Spinal cord (tissue), 10 donors: ENCODE data around the gene RASSF7. TPM values are rescaled to one million over a fixed set of nuclear protein-coding genes. Genes with fewer than 3 reads are reported as not detected.
"Not testable (repeated sequence)": the region's sequence is repeated elsewhere in the genome, so short reads cannot be mapped to it uniquely, and the experiment has no call there.

Experiments
- DNase-seq, 6 donors: peaks; one replicate each; pipeline versions ENCODE4 v3.0.0 to v3.0.0-alpha.2; 2013 to 2015; ENCODE audit warnings: low spot score in 6 of 6, low read depth in 4 of 6
- H3K27ac ChIP-seq: one replicate; pipeline ENCODE4 v1.5.1; 2013; ENCODE audit warnings: low read depth, low read length, control low read depth
- H3K27me3 ChIP-seq: one replicate; pipeline ENCODE4 v1.6.1; 2013; ENCODE audit warnings: low read length; ENCODE audit not compliant: control insufficient read depth, insufficient read depth
- H3K36me3 ChIP-seq: one replicate; pipeline ENCODE4 v1.6.1; 2013; ENCODE audit warnings: low read length; ENCODE audit not compliant: control insufficient read depth, insufficient read depth
- H3K4me1 ChIP-seq: one replicate; pipeline ENCODE4 v1.6.1; 2013; ENCODE audit warnings: low read length; ENCODE audit not compliant: control insufficient read depth, insufficient read depth
- H3K4me3 ChIP-seq: one replicate; pipeline ENCODE4 v1.5.1; 2013; ENCODE audit warnings: low read depth, low read length, control low read depth
- H3K9me3 ChIP-seq: one replicate; pipeline ENCODE4 v1.6.1; 2013; ENCODE audit warnings: low read length; ENCODE audit not compliant: control insufficient read depth, insufficient read depth
- WGBS: methylation state at CpG from one replicate; pipeline ENCODE4 v1.1.5; 2013; ENCODE audit warnings: missing lambda C conversion rate; ENCODE audit not compliant: insufficient coverage; 5-methylcytosine and 5-hydroxymethylcytosine counted together
- long read RNA-seq, 4 donors: transcript quantifications; one replicate each; lab custom pipeline, GENCODE V29; 2026
- polyA plus RNA-seq, 2 donors: library from polyadenylated mRNA; unstranded; fragments of 120-200 nt; gene quantifications; one replicate each; pipeline ENCODE4 v1.2.1, GENCODE V29; 2013; ENCODE audit not compliant: insufficient read length in 2 of 2
- total RNA-seq, 2 donors: library from RNA; depleted of rRNA in 1 of 2; stranded (reverse); fragments of 120-200 nt in 1 of 2; fragments of >200 nt in 1 of 2; gene quantifications; one replicate each; pipeline versions ENCODE4 v1.2.3 to v1.2.4, GENCODE V29; 2013 to 2014
- donor health status: healthy.

Gene RASSF7
- total RNA-seq (10 to 100 TPM in 1 of 2 donors, 1 to 10 TPM in 1; 9.2 to 18.3 TPM), polyA plus RNA-seq (10 to 100 TPM; 25.9 to 36.8 TPM)
- long read RNA-seq, donor 1, partial matches to known transcripts: 29 of 34 reads
- long read RNA-seq, donor 1, other reads (novel, unspliced or antisense): 0 of 34 reads
- long read RNA-seq, donor 2, partial matches to known transcripts: 0 of 3 reads
- long read RNA-seq, donor 2, other reads (novel, unspliced or antisense): 0 of 3 reads
- long read RNA-seq, donor 3, partial matches to known transcripts: 0 of 2 reads
- long read RNA-seq, donor 3, other reads (novel, unspliced or antisense): 0 of 2 reads
- long read RNA-seq, donor 4, transcript RASSF7-201 (4 exons, 1,731 nt): major isoform, 27 of 95 reads
- long read RNA-seq, donor 4, partial matches to known transcripts: 66 of 95 reads
- long read RNA-seq, donor 4, other reads (novel, unspliced or antisense): 0 of 95 reads

DNA sequence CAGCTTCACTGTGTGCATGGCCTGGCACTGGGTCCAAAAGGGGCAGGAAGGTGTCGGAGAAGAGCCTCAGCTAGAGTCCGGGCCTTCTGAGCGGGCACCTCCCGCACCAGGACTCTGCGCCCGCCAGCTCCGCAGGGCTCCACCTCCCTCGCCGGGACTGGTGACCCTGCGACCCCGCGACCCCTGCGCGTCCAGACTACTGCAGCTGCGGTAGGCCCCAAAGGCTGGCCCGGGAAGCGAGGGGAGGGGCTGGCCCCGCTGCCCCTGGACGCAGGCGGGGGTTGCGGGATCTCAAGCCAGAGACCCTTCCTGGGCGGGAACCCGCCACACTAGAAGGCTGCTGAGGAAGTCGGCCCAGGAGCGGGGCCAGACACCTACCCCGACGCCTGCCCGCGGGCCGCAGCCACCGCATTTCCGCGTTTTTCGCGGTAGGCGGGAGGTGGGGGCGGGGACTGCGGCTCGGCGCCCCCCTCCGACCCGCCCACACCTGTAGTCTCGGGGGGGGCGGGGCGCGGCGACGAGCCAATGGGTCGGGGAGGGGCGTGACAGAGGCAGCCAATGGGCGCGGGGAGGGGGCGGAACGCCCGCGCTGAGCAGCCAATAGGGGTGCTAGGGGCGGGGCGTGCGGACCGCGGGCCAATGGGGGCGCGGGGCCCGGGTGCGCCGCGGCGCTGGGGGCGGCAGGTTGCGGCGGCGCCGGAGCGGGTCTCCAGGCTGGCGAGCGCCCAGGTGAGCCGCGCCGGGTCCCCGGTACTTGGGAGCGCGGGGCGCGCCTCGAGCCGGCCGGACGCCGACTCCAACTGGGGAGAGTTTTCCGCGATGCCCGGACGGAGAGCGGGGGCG is at the start of gene RASSF7, which contains the start of gene LMNTD2:
RASSF7 (plus strand) TSS at position 666 of the 843 bp plus-strand sequence. CDS start 799 bp downstream, outside the sequence.
LMNTD2 (minus strand) TSS at position 434 of the 843 bp plus-strand sequence; CDS start at position 412, 22 bp downstream.
- DNase-seq: peak in 5 of 6 donors; percentile 76 to 96 (median 83)
- H3K36me3 ChIP-seq: peaks cover 31% of the 10 kb centered on the region
- H3K4me1 ChIP-seq: peaks cover 27% of the 10 kb centered on the region
- H3K27ac ChIP-seq: no peak within 1 kb of the TSS
- WGBS: under 1% methylated on average over 95 of the region's 95 CpGs
- H3K4me3 ChIP-seq: peak within 1 kb of the TSS; percentile 47
- H3K9me3 ChIP-seq: no peaks in the 10 kb centered on the region
- peaks cover 47% of the 10 kb centered on the region for H3K27me3 ChIP-seq

DNA sequence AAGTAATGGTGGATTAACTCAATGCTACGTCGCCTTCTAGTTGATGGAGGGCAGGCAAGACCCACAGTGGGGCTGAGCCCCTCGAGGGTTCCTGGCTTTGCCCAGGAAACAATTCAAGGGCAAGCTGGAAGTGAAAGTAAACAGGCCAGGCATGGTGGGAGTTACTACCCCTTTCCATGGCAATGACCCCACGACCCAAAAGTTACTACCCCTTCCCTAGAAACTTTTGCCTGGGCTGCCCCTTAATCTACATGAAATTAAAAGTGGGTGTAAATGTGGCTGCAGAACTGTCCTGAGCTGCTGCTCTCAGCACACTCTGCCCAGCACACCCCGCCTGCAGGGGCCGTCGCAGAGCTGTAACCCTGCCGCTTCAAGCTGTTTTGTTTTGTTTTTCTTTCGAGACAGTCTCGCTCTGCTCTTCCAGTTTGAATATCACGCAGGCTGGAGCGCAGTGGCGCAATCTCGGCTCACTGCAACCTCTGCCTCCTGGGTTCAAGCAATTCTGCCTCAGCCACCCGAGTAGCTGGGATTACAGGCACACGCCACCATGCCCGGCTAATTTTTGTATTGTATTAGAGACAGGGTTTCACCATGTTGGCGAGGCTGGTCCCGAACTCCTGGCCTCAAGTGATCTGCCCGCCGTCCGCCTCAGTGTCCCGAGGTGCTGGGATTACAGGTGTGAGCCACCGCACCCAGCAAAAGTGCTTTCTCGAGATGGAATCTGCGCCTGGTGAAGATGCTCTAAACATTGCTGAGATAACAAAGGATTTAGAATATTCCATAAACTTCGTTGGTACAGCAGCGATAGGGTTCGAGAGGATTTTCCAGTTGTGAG is 47.8 kb upstream of the RASSF7 start:
- no peak for DNase-seq
- peaks cover 61% of the 10 kb centered on the region for H3K36me3 ChIP-seq
- 93% methylated on average over 26 of the region's 29 CpGs for WGBS
- H3K27me3 ChIP-seq: no peaks in the 10 kb centered on the region
- H3K4me1 ChIP-seq: peaks cover 3% of the 10 kb centered on the region
- H3K9me3 ChIP-seq: peaks cover 7% of the 10 kb centered on the region
- no peak overlapping the region for H3K27ac ChIP-seq
- H3K4me3 ChIP-seq: no peak overlapping the region

DNA sequence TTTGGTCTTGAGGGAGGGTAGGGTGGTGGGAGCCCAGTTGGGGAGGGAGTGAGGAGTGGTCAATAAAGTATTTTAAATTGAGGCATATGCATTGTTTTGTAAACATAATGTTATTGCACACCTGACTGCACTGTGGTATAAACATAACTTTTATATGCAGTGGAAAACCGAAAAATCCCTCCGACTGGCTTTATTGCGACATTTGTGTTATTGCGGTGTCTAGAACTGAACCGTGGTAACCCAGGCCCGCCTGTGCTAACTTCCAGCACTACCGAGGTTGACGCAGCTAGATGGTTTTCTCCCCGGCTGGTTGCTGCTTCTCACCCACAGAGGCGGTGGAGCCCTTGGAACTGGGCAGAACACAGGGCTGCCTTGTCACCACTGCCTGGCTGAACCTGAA is 46.2 kb upstream of the RASSF7 start:
- Histone ChIP-seq H3K4me1 (peaks cover 6% of the 10 kb centered on the region), H3K36me3 (peaks cover 50% of the 10 kb centered on the region), H3K9me3 (peaks cover 7% of the 10 kb centered on the region), H3K27ac (no peak overlapping the region), H3K4me3 (no peak overlapping the region), H3K27me3 (no peaks in the 10 kb centered on the region)
- DNase-seq: no peak
- 95% methylated on average over 10 of the region's 10 CpGs for WGBS

GRCh38 chr11:515131-515530 is 45.6 kb upstream of the RASSF7 start:
- 98% methylated on average over 5 of the region's 6 CpGs for WGBS
- H3K27ac ChIP-seq: no peak overlapping the region
- peaks cover 45% of the 10 kb centered on the region for H3K36me3 ChIP-seq
- no peak for DNase-seq
- H3K9me3 ChIP-seq: peaks cover 7% of the 10 kb centered on the region
- H3K4me1 ChIP-seq: peaks cover 6% of the 10 kb centered on the region
- no peaks in the 10 kb centered on the region for H3K27me3 ChIP-seq
- no peak overlapping the region for H3K4me3 ChIP-seq

DNA sequence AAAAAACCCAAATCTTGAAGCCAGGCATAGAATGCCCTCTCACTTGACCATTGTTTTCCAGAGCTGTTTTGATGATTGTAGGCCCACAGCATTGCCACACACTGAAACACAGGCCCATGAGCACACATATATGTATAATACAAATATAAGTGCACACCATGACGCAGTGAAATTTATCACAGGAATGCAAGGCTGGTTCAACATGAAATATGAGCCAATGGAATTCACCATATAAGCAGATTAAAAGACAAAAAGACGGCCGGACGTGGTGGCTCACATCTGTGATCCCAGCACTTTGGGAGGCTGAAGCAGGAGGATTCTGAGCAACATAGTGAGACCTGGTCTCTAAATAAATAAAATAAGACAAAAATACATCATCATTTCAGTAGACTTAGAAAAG is 44.4 kb upstream of the RASSF7 start:
- Histone ChIP-seq H3K27me3 (no peaks in the 10 kb centered on the region), H3K36me3 (peaks cover 35% of the 10 kb centered on the region), H3K9me3 (peaks cover 7% of the 10 kb centered on the region), H3K27ac (no peak overlapping the region), H3K4me1 (peaks cover 6% of the 10 kb centered on the region), H3K4me3 (no peak overlapping the region)
- no CpG with 5 or more reads among the region's 4 CpGs for WGBS
- no peak for DNase-seq

DNA sequence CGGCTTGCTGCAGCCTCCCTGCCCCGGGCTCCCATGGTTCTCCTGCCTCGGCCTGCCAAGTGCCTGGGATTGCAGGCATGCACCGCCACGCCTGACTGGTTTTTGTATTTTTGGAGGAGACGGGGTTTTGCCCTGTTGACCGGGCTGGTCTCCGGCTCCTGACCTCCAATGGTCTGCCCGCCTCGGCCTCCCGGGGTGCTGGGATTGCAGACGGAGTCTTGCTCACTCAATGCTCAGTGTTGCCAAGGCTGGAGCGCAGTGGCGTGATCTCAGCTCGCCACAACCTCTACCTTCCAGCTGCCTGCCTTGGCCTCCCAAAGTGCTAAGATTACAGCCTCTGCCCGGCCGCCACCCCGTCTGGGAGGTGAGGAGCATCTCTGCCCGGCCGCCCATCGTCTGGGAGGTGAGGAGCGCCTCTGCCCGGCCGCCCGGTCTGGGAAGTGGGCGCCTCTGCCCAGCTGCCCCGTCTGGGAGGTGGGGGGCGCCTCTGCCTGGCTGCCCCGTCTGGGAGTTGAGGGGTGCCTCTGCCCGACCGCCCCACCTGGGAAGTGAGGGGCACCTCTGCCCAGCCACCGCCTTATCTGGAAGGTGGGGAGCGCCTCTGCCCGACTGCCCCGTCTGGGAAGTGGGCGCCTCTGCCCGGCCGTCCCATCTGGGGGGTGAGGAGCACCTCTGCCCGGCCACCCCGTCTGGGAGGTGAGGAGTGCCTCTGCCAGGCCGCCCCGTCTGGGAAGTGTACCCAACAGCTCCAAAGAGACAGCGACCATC is 43.7 kb upstream of the RASSF7 start:
- WGBS: 97% methylated on average over 43 of the region's 43 CpGs
- not testable (repeated sequence) for H3K27me3 ChIP-seq, H3K27ac ChIP-seq, H3K9me3 ChIP-seq, H3K4me1 ChIP-seq, DNase-seq, H3K4me3 ChIP-seq
- peaks cover 28% of the 10 kb centered on the region for H3K36me3 ChIP-seq

GRCh38 chr11:518463-519202 is 42.1 kb upstream of the RASSF7 start:
- H3K9me3 ChIP-seq: peaks cover 7% of the 10 kb centered on the region
- H3K4me1 ChIP-seq: peaks cover 6% of the 10 kb centered on the region
- 9% methylated on average over 69 of the region's 74 CpGs for WGBS
- no peaks in the 10 kb centered on the region for H3K27me3 ChIP-seq
- H3K36me3 ChIP-seq: peaks cover 15% of the 10 kb centered on the region
- DNase-seq: peak in 3 of 6 donors; percentile 37 to 83 (median 64)
- peak overlapping the region; percentile 24 for H3K4me3 ChIP-seq
- H3K27ac ChIP-seq: no peak overlapping the region

- H3K4me3 ChIP-seq: no peak overlapping the region
- peaks cover 7% of the 10 kb centered on the region for H3K9me3 ChIP-seq
- peaks cover 8% of the 10 kb centered on the region for H3K36me3 ChIP-seq
- no peak overlapping the region for H3K27ac ChIP-seq
- no peaks in the 10 kb centered on the region for H3K27me3 ChIP-seq
- 84% methylated on average over 33 of the region's 39 CpGs for WGBS
- DNase-seq: no peak
- peaks cover 6% of the 10 kb centered on the region for H3K4me1 ChIP-seq
Measured at GRCh38 chr11:520428-521176, 40.2 kb upstream of the RASSF7 start.
